Sigmoid colon (tissue), 7 donors: ENCODE data around the gene GTF3C5. TPM values are rescaled to one million over a fixed set of nuclear protein-coding genes. Genes with fewer than 3 reads are reported as not detected.

Experiments used
- DNase-seq: peaks from one replicate; pipeline ENCODE4 v3.0.0-alpha.2; 2019
- H3K27ac ChIP-seq, 4 donors: fragments of 200-600 bp; sonication (generic); one replicate each; pipeline ENCODE4 v1.5.1; 2016 to 2019; ENCODE audit warnings: mild to moderate bottlenecking in 1 of 4
- H3K27me3 ChIP-seq, 3 donors: fragments of 200-600 bp; sonication (generic); one replicate each; pipeline ENCODE4 v1.5.1; 2019; ENCODE audit warnings: mild to moderate bottlenecking in 1 of 3
- H3K36me3 ChIP-seq, 4 donors: fragments of 200-600 bp; sonication (generic); one replicate each; pipeline ENCODE4 v1.5.1; 2016 to 2019
- H3K4me1 ChIP-seq, 4 donors: fragments of 200-600 bp; sonication (generic); one replicate each; pipeline ENCODE4 v1.5.1; 2017 to 2019
- H3K4me3 ChIP-seq, 4 donors: fragments of 200-600 bp; sonication (generic); one replicate each; pipeline ENCODE4 v1.5.1; 2017 to 2019; ENCODE audit warnings: mild to moderate bottlenecking in 2 of 4, moderate library complexity in 1 of 4
- H3K9me3 ChIP-seq, 4 donors: fragments of 200-600 bp in 3 of 4; sonication (generic) in 3 of 4; one replicate each; pipeline versions ENCODE4 v1.5.1 to v1.6.1; 2013 to 2019
- EP300 ChIP-seq, 4 donors: sonication (generic); formaldehyde crosslinking; IDR thresholded peaks; one replicate each; pipeline ENCODE4 v1.6.1; 2017; ENCODE audit warnings: antibody characterized with exemption in 4 of 4
- POLR2A ChIP-seq, 2 donors: fragments of 450-650 bp; IDR thresholded peaks; one replicate each; pipeline ENCODE4 v1.6.1; 2016; ENCODE audit warnings: antibody characterized with exemption in 2 of 2, mild to moderate bottlenecking in 2 of 2, moderate library complexity in 2 of 2
- POLR2AphosphoS5 ChIP-seq, 4 donors: sonication (generic); formaldehyde crosslinking; IDR thresholded peaks; one replicate each; pipeline ENCODE4 v1.6.1; 2017; ENCODE audit warnings: antibody characterized with exemption in 4 of 4
- WGBS, 2 donors: extraction: QIAGEN DNeasy Blood & Tissue Kit; methylation state at CpG; one replicate each; pipeline ENCODE4 v1.1.7; 2013; 5-methylcytosine and 5-hydroxymethylcytosine counted together
- intact Hi-C: fragments of 100-400 bp; cut with DNase I; formaldehyde crosslinking; loops from one replicate; pipeline ENCODE4 v1.15.1; 2023
- polyA plus RNA-seq, 3 donors: library from polyadenylated mRNA; stranded (reverse); fragments of 200-250 nt; gene quantifications; one replicate each; pipeline ENCODE4 v1.2.3, GENCODE V29; 2013
- total RNA-seq, 4 donors: library from RNA; depleted of rRNA; stranded (reverse); fragments of >200 nt; gene quantifications; one replicate each; pipeline ENCODE4 v1.1.0, GENCODE V29; 2016
- TF ChIP-seq, protein P1 (sequence below), 4 experiments: fragments of 450-650 bp in 3 of 4; fragments of 200-600 bp in 1 of 4; IDR thresholded peaks; one replicate each; pipeline ENCODE4 v1.5.1; 2016 to 2019; ENCODE audit warnings: antibody characterized with exemption in 4 of 4, mild to moderate bottlenecking in 3 of 4, moderate library complexity in 2 of 4
- donor health status: healthy with polysubstance abuse.
- donor health status: Bipolar disorder and iron deficiency.
- donor health status: healthy.

GTF3C5 gene
- total and polyA plus RNA-seq, 7 donors, result 25.8 to 52.7 (median 47.1) TPM

DNA sequence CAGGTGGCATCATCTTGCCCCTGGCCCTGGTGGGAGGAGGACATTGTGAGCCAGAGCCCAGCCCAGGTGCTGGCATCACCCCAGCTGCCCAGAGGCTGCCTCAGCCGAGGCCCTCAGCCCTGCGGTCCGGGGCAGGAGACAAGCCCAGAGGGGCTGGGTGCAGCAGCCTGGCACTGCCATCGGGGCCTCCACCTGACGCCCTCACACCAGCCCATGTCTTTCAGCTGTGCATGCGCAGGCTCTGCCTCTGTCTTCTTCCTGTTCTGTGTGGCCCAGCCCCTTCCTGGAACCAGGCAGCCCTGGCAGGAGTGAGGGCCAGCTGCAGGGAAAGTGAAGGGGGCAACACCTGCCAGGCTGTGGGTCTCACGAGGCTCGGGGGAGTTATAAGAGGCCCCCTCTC, 26.2 kb downstream of the GTF3C5 start:
- TF ChIP-seq EP300 (IDR thresholded peaks at IDR 0.05), result no peak
- TF ChIP-seq POLR2AphosphoS5 (IDR thresholded peaks at IDR 0.05), result no peak
- TF ChIP-seq POLR2A (IDR thresholded peaks at IDR 0.05), result no peak
- TF ChIP-seq, protein P1, sequence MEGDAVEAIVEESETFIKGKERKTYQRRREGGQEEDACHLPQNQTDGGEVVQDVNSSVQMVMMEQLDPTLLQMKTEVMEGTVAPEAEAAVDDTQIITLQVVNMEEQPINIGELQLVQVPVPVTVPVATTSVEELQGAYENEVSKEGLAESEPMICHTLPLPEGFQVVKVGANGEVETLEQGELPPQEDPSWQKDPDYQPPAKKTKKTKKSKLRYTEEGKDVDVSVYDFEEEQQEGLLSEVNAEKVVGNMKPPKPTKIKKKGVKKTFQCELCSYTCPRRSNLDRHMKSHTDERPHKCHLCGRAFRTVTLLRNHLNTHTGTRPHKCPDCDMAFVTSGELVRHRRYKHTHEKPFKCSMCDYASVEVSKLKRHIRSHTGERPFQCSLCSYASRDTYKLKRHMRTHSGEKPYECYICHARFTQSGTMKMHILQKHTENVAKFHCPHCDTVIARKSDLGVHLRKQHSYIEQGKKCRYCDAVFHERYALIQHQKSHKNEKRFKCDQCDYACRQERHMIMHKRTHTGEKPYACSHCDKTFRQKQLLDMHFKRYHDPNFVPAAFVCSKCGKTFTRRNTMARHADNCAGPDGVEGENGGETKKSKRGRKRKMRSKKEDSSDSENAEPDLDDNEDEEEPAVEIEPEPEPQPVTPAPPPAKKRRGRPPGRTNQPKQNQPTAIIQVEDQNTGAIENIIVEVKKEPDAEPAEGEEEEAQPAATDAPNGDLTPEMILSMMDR (IDR thresholded peaks at IDR 0.05), result no peak
- H3K4me1 ChIP-seq, result no peaks in the 10 kb centered on the region
- intact Hi-C loops, result loop anchor here (5.0 kb wide), 1 partner anchor 35 kb away; no protein-coding TSS in a partner anchor

DNA sequence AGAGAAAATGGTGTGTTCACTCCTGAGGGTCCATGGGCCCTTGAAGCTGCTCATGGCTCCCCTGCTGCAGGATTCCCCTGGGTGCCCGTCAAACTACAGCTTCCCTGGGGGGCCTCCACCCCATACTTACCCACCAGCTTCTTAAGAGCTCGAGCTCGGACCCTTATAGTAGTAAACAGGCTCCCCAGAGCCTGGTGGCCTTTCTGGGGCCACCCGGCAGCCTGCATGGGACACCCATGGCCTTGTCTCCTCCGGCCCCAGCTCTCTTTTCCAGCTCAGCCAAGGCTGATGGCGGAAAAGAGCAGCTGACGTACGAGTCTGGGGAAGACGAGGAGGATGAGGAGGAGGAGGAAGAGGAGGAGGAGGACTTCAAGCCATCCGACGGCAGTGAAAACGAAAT, 26.8 kb downstream of the GTF3C5 start:
- WGBS, 2 donors, result 92 to 94% methylated on average over 12 of the region's 12 CpGs
- H3K9me3 ChIP-seq, result no peaks in the 10 kb centered on the region
- no peaks in the 10 kb centered on the region for H3K4me1 ChIP-seq
- intact Hi-C loops, result loop anchor here (5.0 kb wide), 1 partner anchor 35 kb away; no protein-coding TSS in a partner anchor
- H3K4me3 ChIP-seq, result no peak overlapping the region
- no peaks in the 10 kb centered on the region for H3K27me3 ChIP-seq
- H3K27ac ChIP-seq, result no peak overlapping the region
- DNase-seq, result no peak
- no peak for TF ChIP-seq EP300 (IDR thresholded peaks at IDR 0.05)
- TF ChIP-seq, protein P1 (IDR thresholded peaks at IDR 0.05), result no peak
- TF ChIP-seq POLR2AphosphoS5 (IDR thresholded peaks at IDR 0.05), result no peak
- no peak for TF ChIP-seq POLR2A (IDR thresholded peaks at IDR 0.05)
- H3K36me3 ChIP-seq, result peaks cover 25 to 62% (median 42%) of the 10 kb centered on the region in 4 donors

More for the DNA sequence above, 26.2 kb downstream of the GTF3C5 start:
- DNase-seq, result no peak
- Histone ChIP-seq H3K27ac (no peak overlapping the region), H3K4me3 (no peak overlapping the region), H3K27me3 (no peaks in the 10 kb centered on the region), H3K9me3 (no peaks in the 10 kb centered on the region), H3K36me3 (peaks cover 25 to 67% (median 47%) of the 10 kb centered on the region in 4 donors)
- WGBS, 2 donors, result 38 to 87% methylated on average over 8 of the region's 8 CpGs

DNA sequence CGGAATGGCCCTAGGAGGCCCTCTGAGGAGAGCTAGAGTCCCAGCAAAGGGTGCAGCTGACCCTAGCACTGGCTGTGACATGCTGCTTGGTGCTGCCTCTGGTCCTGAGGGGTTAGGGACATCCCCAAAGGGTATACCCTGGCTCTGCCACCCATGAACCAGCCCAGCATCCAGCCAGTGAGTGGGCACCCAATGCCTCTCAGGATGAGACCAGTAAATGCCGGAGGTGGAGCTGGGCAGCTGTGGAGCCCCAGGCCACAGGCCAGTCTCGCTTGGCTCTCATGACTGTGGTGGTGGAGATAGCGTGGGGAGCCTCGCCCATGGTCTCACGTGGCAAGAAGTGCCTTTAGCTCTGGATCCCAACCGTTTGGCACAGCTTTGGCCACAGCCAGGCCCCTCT, 27.3 kb downstream of the GTF3C5 start:
- intact Hi-C loops, result loop anchor here (5.0 kb wide), 1 partner anchor 34 kb away; no protein-coding TSS in a partner anchor
- no peak for TF ChIP-seq POLR2A (IDR thresholded peaks at IDR 0.05)
- TF ChIP-seq, protein P1 (IDR thresholded peaks at IDR 0.05), result no peak
- TF ChIP-seq EP300 (IDR thresholded peaks at IDR 0.05), result no peak
- no peaks in the 10 kb centered on the region for H3K9me3 ChIP-seq
- no peaks in the 10 kb centered on the region for H3K4me1 ChIP-seq
- DNase-seq, result no peak
- no peaks in the 10 kb centered on the region for H3K27me3 ChIP-seq
- H3K27ac ChIP-seq, result no peak overlapping the region
- H3K4me3 ChIP-seq, result no peak overlapping the region
- H3K36me3 ChIP-seq, result peaks cover 25 to 56% (median 37%) of the 10 kb centered on the region in 4 donors
- 79 to 92% methylated on average over 7 of the region's 7 CpGs for WGBS, 2 donors

DNA sequence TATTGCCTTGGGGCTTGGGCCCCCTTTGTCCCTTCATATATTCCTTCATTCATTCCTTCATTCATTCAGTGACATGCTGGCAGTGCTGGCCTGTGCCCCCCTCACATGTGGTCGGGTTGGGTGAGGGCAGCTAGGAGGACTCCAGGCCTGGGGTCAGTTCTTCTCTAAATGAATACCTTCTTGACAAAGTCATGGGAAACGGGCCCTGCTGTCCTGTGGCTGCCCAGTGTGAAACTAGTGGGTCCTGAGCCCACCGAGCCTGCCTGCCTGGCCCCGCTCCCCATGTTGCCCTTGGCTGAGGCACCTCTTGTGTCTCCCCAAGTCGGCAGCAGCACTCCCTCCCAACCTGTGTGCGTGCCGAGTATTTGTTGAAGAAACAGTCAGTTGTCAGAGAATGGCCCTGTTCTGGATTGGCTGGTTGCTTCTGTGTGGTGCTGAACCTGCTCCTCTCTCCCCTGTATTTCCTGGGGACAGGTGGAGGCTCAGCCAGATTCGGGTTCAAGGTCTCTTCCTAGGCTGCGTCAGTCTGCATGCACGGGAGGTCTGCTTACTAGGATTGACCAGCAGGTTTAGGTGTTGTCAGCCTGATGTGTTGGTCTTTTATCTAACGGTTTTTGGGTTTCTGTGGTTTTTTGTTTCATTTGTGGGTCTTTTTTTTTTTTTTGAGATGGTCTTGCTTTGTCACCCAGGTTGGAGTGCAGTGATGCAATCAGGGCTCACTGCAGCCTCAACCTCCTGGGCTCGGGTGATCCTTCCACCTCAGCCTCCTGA, 27.9 kb downstream of the GTF3C5 start:
- no peaks in the 10 kb centered on the region for H3K9me3 ChIP-seq
- H3K27me3 ChIP-seq, result no peaks in the 10 kb centered on the region
- no peaks in the 10 kb centered on the region for H3K4me1 ChIP-seq
- no peak for TF ChIP-seq POLR2A (IDR thresholded peaks at IDR 0.05)
- TF ChIP-seq, protein P1 (IDR thresholded peaks at IDR 0.05), result no peak
- no peak for TF ChIP-seq POLR2AphosphoS5 (IDR thresholded peaks at IDR 0.05)
- no peak for TF ChIP-seq EP300 (IDR thresholded peaks at IDR 0.05)
- no peak for DNase-seq
- no peak overlapping the region for H3K4me3 ChIP-seq
- H3K27ac ChIP-seq, result no peak overlapping the region
- 68 to 81% methylated on average over 12 of the region's 12 CpGs for WGBS, 2 donors
- H3K36me3 ChIP-seq, result peaks cover 25 to 50% (median 34%) of the 10 kb centered on the region in 4 donors
- intact Hi-C loops, result loop anchor here (5.0 kb wide), 1 partner anchor 34 kb away; no protein-coding TSS in a partner anchor
